IMR-90 (cell line): ENCODE data around the gene PRR13. TPM values are rescaled to one million over a fixed set of nuclear protein-coding genes. Genes with fewer than 3 reads are reported as not detected.

Experiments
- ATAC-seq: fragments of 200-7000 bp; cut with Tn5 transposase; 2 replicates; pipeline ENCODE4 v1.9.1; 2020; ENCODE audit warnings: low read depth, mild to moderate bottlenecking, moderate library complexity
- BruUV-seq: library from RNA; stranded (reverse); fragments of 400-500 nt; replicated peaks from 2 replicates; lab custom pipeline; 2021; lab: Mats Ljungman, UMichigan
- CTCF ChIA-PET: fragments of 300-600 bp; formaldehyde crosslinking; extraction: SDS; loops from one replicate; lab custom pipeline; 2021; ENCODE audit warnings: antibody characterized with exemption; lab: Yijun Ruan, JAX
- POLR2A ChIA-PET: fragments of 300-600 bp; sonication (Branson Sonifier 250); formaldehyde crosslinking; loops from one replicate; lab custom pipeline; 2022; ENCODE audit warnings: antibody characterized with exemption; ENCODE audit not compliant: unreplicated experiment; lab: Charles Lee
- DNase-seq: peaks from one replicate; pipeline ENCODE4 v3.0.0; 2013
- H2AFZ ChIP-seq: replicated peaks from 2 replicates; pipeline ENCODE3; 2013; ENCODE audit warnings: low read length, mild to moderate bottlenecking; ENCODE audit not compliant: poor library complexity
- H2AK5ac ChIP-seq: 2 replicates; pipeline ENCODE4 v1.6.1; 2013; ENCODE audit warnings: low read depth, low read length, inconsistent platforms
- H2AK9ac ChIP-seq: replicated peaks from 2 replicates; pipeline ENCODE3; 2013; ENCODE audit warnings: mild to moderate bottlenecking, low read depth, low read length, moderate library complexity; ENCODE audit not compliant: poor library complexity
- H2BK120ac ChIP-seq: 2 replicates; pipeline ENCODE4 v1.6.1; 2013; ENCODE audit warnings: low read depth, low read length, inconsistent platforms
- H2BK15ac ChIP-seq: 3 replicates; pipeline ENCODE4 v1.6.1; 2013; ENCODE audit warnings: low read depth, low read length, inconsistent platforms
- H2BK20ac ChIP-seq: 2 replicates; pipeline ENCODE4 v1.6.1; 2013; ENCODE audit warnings: low read depth, mild to moderate bottlenecking, inconsistent platforms, low read length, moderate library complexity
- H2BK5ac ChIP-seq: 2 replicates; pipeline ENCODE4 v1.6.1; 2013; ENCODE audit warnings: mild to moderate bottlenecking, low read depth, low read length, inconsistent platforms; ENCODE audit not compliant: poor library complexity, severe bottlenecking
- H3K14ac ChIP-seq: replicated peaks from 2 replicates; pipeline ENCODE4 v1.6.1; 2013; ENCODE audit warnings: low read depth, low read length, inconsistent platforms
- H3K18ac ChIP-seq: 2 replicates; pipeline ENCODE4 v1.6.1; 2013; ENCODE audit warnings: low read depth, low read length, control low read depth
- H3K23ac ChIP-seq: 2 replicates; pipeline ENCODE4 v1.6.1; 2013; ENCODE audit warnings: low read depth, low read length, inconsistent platforms
- H3K27ac ChIP-seq: 2 replicates; pipeline ENCODE4 v1.5.1; 2013; ENCODE audit warnings: mild to moderate bottlenecking, control low read depth, low read length; ENCODE audit not compliant: insufficient read depth
- H3K27me3 ChIP-seq: 2 replicates; pipeline ENCODE4 v1.6.1; 2013; ENCODE audit warnings: low read length; ENCODE audit not compliant: control insufficient read depth, insufficient read depth
- H3K36me3 ChIP-seq: 2 replicates; pipeline ENCODE4 v1.6.1; 2013; ENCODE audit warnings: low read length, mixed read lengths; ENCODE audit not compliant: control insufficient read depth, insufficient read depth
- H3K4ac ChIP-seq: 2 replicates; pipeline ENCODE4 v1.6.1; 2013; ENCODE audit warnings: low read depth, low read length, inconsistent platforms
- H3K4me1 ChIP-seq: 2 replicates; pipeline ENCODE4 v1.6.1; 2013; ENCODE audit warnings: low read length, mixed read lengths; ENCODE audit not compliant: control insufficient read depth, insufficient read depth
- H3K4me2 ChIP-seq: 2 replicates; pipeline ENCODE4 v1.6.1; 2013; ENCODE audit warnings: low read depth, mild to moderate bottlenecking, control low read depth, low read length, moderate library complexity
- H3K4me3 ChIP-seq: 2 replicates; pipeline ENCODE4 v1.5.1; 2013; ENCODE audit warnings: low read depth, mild to moderate bottlenecking, control low read depth, low read length, moderate library complexity; ENCODE audit not compliant: insufficient read depth
- H3K56ac ChIP-seq: 2 replicates; pipeline ENCODE4 v1.6.1; 2013; ENCODE audit warnings: low read length, inconsistent platforms; ENCODE audit not compliant: insufficient read depth; ENCODE audit errors: extremely low read depth
- H3K79me1 ChIP-seq, 2 experiments: 2 replicates each; pipeline ENCODE4 v1.6.1; 2013; ENCODE audit warnings: low read length in 2 of 2, inconsistent platforms in 1 of 2, low read depth in 1 of 2
- H3K9ac ChIP-seq: 2 replicates; pipeline ENCODE4 v1.6.1; 2013; ENCODE audit warnings: low read depth, low read length, control low read depth
- H3K9me1 ChIP-seq: 2 replicates; pipeline ENCODE4 v1.6.1; 2013; ENCODE audit warnings: low read length, inconsistent platforms; ENCODE audit not compliant: insufficient read depth
- H3K9me3 ChIP-seq: 2 replicates; pipeline ENCODE4 v1.6.1; 2013; ENCODE audit warnings: low read length; ENCODE audit not compliant: control insufficient read depth, insufficient read depth
- H4K20me1 ChIP-seq: 2 replicates; pipeline ENCODE4 v1.6.1; 2013; ENCODE audit warnings: low read length, inconsistent platforms; ENCODE audit not compliant: insufficient read depth
- H4K5ac ChIP-seq: 2 replicates; pipeline ENCODE4 v1.6.1; 2013; ENCODE audit warnings: mild to moderate bottlenecking, low read depth, low read length, control low read depth
- H4K8ac ChIP-seq, 2 experiments: 2 replicates each; pipeline ENCODE4 v1.6.1; 2013; ENCODE audit warnings: low read depth in 2 of 2, low read length in 2 of 2, control low read depth in 1 of 2, inconsistent platforms in 1 of 2
- H4K91ac ChIP-seq: 2 replicates; pipeline ENCODE4 v1.6.1; 2013; ENCODE audit warnings: low read depth, low read length, inconsistent platforms; ENCODE audit not compliant: insufficient read depth
- BHLHE40 ChIP-seq: fragments of 150-350 bp; IDR thresholded peaks from 2 replicates; pipeline ENCODE4 v1.6.1; 2016; ENCODE audit warnings: mild to moderate bottlenecking, low read depth, low read length
- CEBPB ChIP-seq: IDR thresholded peaks from 2 replicates; pipeline ENCODE4 v1.6.1; 2012; ENCODE audit warnings: low read depth, low read length, improper control_type of control experiment
- CHD1 ChIP-seq: IDR thresholded peaks from 2 replicates; pipeline ENCODE4 v1.6.1; 2012; ENCODE audit warnings: low read depth, low read length, improper control_type of control experiment
- FOS ChIP-seq: fragments of 150-350 bp; IDR thresholded peaks from 2 replicates; pipeline ENCODE4 v1.6.1; 2016; ENCODE audit warnings: low read depth, low read length
- MAFK ChIP-seq: IDR thresholded peaks from 2 replicates; pipeline ENCODE4 v1.6.1; 2012; ENCODE audit warnings: low read depth, low read length, improper control_type of control experiment
- MAZ ChIP-seq: IDR thresholded peaks from 2 replicates; pipeline ENCODE4 v1.6.1; 2012; ENCODE audit warnings: low read depth, mild to moderate bottlenecking, low read length, improper control_type of control experiment, moderate library complexity, borderline replicate concordance
- MXI1 ChIP-seq: IDR thresholded peaks from 2 replicates; pipeline ENCODE4 v1.6.1; 2012; ENCODE audit warnings: low read depth, mild to moderate bottlenecking, low read length, moderate library complexity, borderline replicate concordance
- NFE2L2 ChIP-seq: fragments of 150-350 bp; IDR thresholded peaks from 2 replicates; pipeline ENCODE4 v1.6.1; 2016; ENCODE audit warnings: low read depth, mild to moderate bottlenecking, low read length
- POLR2A ChIP-seq: IDR thresholded peaks from 2 replicates; pipeline ENCODE4 v1.6.1; 2012; ENCODE audit warnings: mild to moderate bottlenecking, low read depth, low read length
- RAD21 ChIP-seq: IDR thresholded peaks from 2 replicates; pipeline ENCODE4 v1.6.1; 2012; ENCODE audit warnings: low read length, improper control_type of control experiment
- RCOR1 ChIP-seq: IDR thresholded peaks from 2 replicates; pipeline ENCODE4 v1.6.1; 2012; ENCODE audit warnings: mild to moderate bottlenecking, low read length, improper control_type of control experiment; ENCODE audit not compliant: insufficient replicate concordance
- RFX5 ChIP-seq: IDR thresholded peaks from 2 replicates; pipeline ENCODE4 v1.8.0; 2012; ENCODE audit warnings: low read depth, mild to moderate bottlenecking, low read length, moderate library complexity
- SMC3 ChIP-seq: fragments of 150-350 bp; IDR thresholded peaks from 2 replicates; pipeline ENCODE4 v1.6.1; 2016; ENCODE audit warnings: low read depth, mild to moderate bottlenecking, antibody characterized with exemption, low read length, moderate library complexity
- WGBS, 2 experiments: methylation state at CpG; one replicate each; pipeline versions ENCODE4 v1.1.5 to v1.1.7; 2013; ENCODE audit warnings: missing lambda C conversion rate in 2 of 2; ENCODE audit not compliant: insufficient read length in 1 of 2; ENCODE audit errors: extremely low coverage in 2 of 2; 5-methylcytosine and 5-hydroxymethylcytosine counted together
- dilution Hi-C: fragments of 300-500 bp; cut with HindIII; formaldehyde crosslinking; loops from one replicate; pipeline ENCODE4 v1.14.3; 2018; ENCODE audit warnings: low sequenced_read_pairs; ENCODE audit not compliant: unreplicated experiment
- in situ Hi-C: fragments of 300-500 bp; cut with MboI; formaldehyde crosslinking; loops from 3 replicates; pipeline ENCODE4 v1.14.3; 2019; ENCODE audit warnings: low sequenced_read_pairs, inconsistent platforms, mixed read lengths
- intact Hi-C: fragments of 100-400 bp; cut with micrococcal nuclease; formaldehyde crosslinking; loops from 2 replicates; pipeline ENCODE4 v1.10.0; 2022
- polyA plus RNA-seq, 3 experiments: library from polyadenylated mRNA; depleted of rRNA; stranded (reverse); fragments of >200 nt; gene quantifications; 2 replicates each; pipeline ENCODE4 v1.2.3, GENCODE V29; 2012; ENCODE audit warnings: low replicate concordance in 1 of 3
- total RNA-seq: library from RNA; depleted of rRNA; stranded (reverse); fragments of >200 nt; gene quantifications from 2 replicates; pipeline ENCODE4 v1.2.3, GENCODE V29; 2012
- TF ChIP-seq, protein P1 (sequence below): fragments of 150-350 bp; IDR thresholded peaks from 2 replicates; pipeline ENCODE4 v1.6.1; 2016; ENCODE audit warnings: low read depth, mild to moderate bottlenecking, low read length, moderate library complexity, borderline replicate concordance
- TF ChIP-seq, protein P2 (sequence below): fragments of 150-350 bp; IDR thresholded peaks from 2 replicates; pipeline ENCODE4 v1.6.1; 2017; ENCODE audit warnings: mild to moderate bottlenecking, antibody characterized with exemption, low read length, low read depth
- TF ChIP-seq, protein P3 (sequence below): conservative IDR thresholded peaks from 2 replicates; pipeline ENCODE4 v1.5.1; 2012; ENCODE audit warnings: mild to moderate bottlenecking, low read depth, low read length, improper control_type of control experiment

The PRR13 gene
- total and polyA plus RNA-seq, 2 of the 4 experiments (the other 2 are of a cell fraction) = 25.5 to 114 TPM

DNA sequence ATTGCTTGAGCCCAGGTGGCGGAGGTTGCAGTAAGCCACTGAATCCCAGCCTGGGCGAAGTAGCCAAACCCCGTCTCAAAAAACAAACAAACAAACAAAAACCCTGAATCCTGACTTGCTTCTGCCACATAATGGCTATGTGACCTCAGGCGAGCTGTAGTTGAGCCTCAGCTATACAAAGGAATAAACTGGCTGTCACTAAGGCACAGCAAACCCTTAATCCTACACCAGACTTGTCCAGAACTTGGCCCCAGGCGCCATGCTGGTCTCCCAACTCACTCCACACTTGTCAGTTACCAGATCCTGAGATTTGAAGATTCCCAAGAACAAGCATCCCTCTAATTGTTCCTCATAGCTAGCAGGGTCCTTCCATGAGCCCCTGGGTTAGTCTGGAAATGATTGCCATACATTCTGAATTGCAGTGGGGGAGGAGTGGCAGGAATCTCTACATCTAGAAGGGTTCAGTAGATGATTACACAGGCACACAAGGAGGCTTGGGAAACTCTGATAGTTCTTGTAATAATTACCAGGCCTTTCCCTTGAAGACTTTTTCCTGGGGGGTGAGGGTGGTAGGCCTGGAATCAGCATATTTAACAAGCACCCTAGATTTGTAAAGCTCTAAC, 47.8 kb downstream of the PRR13 start:
- no CpG with 5 or more reads among the region's 5 CpGs for whole genome bisulfite sequencing, 2 experiments

More for the DNA sequence above, 47.8 kb downstream of the PRR13 start:
- H2AK5ac ChIP-seq = no peak overlapping the region
- in situ Hi-C loops = no loop called here
- H2BK120ac ChIP-seq = no peak overlapping the region
- peaks cover 14% of the 10 kb centered on the region for H3K4me1 ChIP-seq
- H3K4me2 ChIP-seq = no peak overlapping the region
- no peak overlapping the region for H2AFZ ChIP-seq
- intact Hi-C loops = no loop called here
- no peak overlapping the region for H3K4ac ChIP-seq
- no peak overlapping the region for H3K14ac ChIP-seq
- no peaks in the 10 kb centered on the region for H3K27me3 ChIP-seq
- no TSS peak for BruUV-seq
- H2BK5ac ChIP-seq = no peak overlapping the region
- peaks cover 30 to 79% of the 10 kb centered on the region in 2 experiments for H3K79me1 ChIP-seq
- H3K9me1 ChIP-seq = peaks cover 36% of the 10 kb centered on the region
- H3K9me3 ChIP-seq = no peaks in the 10 kb centered on the region
- ChIA-PET CTCF (interaction anchor here (0.6 kb wide), 1 partner anchor 123 kb away, joined by 4 read pairs; no protein-coding TSS in a partner anchor), POLR2A (no interaction called here)
- no peak overlapping the region for H3K18ac ChIP-seq
- no peak overlapping the region for H2BK20ac ChIP-seq
- H3K9ac ChIP-seq = no peak overlapping the region
- no peak for ATAC-seq
- no peak overlapping the region for H2BK15ac ChIP-seq
- TF ChIP-seq, protein P1, sequence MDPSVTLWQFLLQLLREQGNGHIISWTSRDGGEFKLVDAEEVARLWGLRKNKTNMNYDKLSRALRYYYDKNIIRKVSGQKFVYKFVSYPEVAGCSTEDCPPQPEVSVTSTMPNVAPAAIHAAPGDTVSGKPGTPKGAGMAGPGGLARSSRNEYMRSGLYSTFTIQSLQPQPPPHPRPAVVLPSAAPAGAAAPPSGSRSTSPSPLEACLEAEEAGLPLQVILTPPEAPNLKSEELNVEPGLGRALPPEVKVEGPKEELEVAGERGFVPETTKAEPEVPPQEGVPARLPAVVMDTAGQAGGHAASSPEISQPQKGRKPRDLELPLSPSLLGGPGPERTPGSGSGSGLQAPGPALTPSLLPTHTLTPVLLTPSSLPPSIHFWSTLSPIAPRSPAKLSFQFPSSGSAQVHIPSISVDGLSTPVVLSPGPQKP = no peak
- TF ChIP-seq, protein P2, sequence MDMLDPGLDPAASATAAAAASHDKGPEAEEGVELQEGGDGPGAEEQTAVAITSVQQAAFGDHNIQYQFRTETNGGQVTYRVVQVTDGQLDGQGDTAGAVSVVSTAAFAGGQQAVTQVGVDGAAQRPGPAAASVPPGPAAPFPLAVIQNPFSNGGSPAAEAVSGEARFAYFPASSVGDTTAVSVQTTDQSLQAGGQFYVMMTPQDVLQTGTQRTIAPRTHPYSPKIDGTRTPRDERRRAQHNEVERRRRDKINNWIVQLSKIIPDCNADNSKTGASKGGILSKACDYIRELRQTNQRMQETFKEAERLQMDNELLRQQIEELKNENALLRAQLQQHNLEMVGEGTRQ = no peak
- TF ChIP-seq, protein P3, sequence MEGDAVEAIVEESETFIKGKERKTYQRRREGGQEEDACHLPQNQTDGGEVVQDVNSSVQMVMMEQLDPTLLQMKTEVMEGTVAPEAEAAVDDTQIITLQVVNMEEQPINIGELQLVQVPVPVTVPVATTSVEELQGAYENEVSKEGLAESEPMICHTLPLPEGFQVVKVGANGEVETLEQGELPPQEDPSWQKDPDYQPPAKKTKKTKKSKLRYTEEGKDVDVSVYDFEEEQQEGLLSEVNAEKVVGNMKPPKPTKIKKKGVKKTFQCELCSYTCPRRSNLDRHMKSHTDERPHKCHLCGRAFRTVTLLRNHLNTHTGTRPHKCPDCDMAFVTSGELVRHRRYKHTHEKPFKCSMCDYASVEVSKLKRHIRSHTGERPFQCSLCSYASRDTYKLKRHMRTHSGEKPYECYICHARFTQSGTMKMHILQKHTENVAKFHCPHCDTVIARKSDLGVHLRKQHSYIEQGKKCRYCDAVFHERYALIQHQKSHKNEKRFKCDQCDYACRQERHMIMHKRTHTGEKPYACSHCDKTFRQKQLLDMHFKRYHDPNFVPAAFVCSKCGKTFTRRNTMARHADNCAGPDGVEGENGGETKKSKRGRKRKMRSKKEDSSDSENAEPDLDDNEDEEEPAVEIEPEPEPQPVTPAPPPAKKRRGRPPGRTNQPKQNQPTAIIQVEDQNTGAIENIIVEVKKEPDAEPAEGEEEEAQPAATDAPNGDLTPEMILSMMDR = no peak
- TF ChIP-seq FOS (no peak), MAFK (no peak), RFX5 (no peak), MAZ (no peak), BHLHE40 (no peak), CHD1 (no peak), RAD21 (no peak), RCOR1 (no peak), NFE2L2 (no peak), MXI1 (no peak), SMC3 (no peak), CEBPB (no peak), POLR2A (no peak)
- H3K4me3 ChIP-seq = no peak overlapping the region
- H4K8ac ChIP-seq = no peak overlapping the region
- peaks cover 33% of the 10 kb centered on the region for H3K36me3 ChIP-seq
- H3K27ac ChIP-seq = no peak overlapping the region
- H3K56ac ChIP-seq = no peak overlapping the region
- H4K91ac ChIP-seq = no peak overlapping the region
- no peak for DNase-seq
- H4K5ac ChIP-seq = no peak overlapping the region
- peaks cover 37% of the 10 kb centered on the region for H4K20me1 ChIP-seq
- no peak overlapping the region for H2AK9ac ChIP-seq
- dilution Hi-C loops = no loop called here
- H3K23ac ChIP-seq = no peak overlapping the region
